ENCODE results near the gene FAM107B.

Gene FAM107B

DNA sequence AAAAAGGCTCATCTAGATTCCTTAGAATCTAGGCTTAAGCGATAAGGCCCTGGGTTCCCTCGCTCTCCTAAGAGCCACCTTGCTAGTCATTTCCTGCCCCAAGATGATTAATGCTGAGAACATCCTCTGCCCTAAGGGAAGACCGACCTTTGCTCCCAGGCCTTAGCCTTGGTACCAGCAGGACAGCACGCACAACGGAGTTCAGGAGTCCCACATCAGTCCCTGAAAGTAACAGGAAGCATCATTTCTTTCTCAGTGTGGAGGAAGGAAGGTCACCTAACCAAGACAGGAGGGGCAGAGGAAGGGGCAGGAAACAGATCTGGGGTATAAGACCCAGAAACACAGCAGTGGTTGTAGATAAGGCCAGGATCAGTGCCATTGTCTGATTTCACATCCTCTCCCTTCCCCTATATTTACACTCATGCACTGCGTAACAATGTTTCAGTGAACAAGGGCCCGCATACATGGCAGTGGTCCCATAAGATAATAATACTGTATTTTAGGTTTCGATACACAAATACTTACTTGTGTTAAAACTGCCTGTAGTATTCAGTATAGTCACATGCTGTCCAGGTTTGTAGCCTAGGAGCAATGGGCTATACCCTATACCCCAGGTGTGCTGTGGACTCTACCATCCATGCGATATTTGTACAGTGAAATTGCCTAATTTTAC, 8.1 kb upstream of the FAM107B start:
- Histone ChIP-seq H3K27ac (no peak overlapping the region), H3K27me3 (no peaks in the 10 kb centered on the region), H3K36me3 (no peaks in the 10 kb centered on the region), H3K9me3 (peaks cover 0 to 5% (median 0%) of the 10 kb centered on the region in 3 donors), H3K4me1 (peaks cover 0 to 15% (median 5%) of the 10 kb centered on the region in 4 donors), H3K4me3 (no peak overlapping the region)
- TF ChIP-seq, protein P1, sequence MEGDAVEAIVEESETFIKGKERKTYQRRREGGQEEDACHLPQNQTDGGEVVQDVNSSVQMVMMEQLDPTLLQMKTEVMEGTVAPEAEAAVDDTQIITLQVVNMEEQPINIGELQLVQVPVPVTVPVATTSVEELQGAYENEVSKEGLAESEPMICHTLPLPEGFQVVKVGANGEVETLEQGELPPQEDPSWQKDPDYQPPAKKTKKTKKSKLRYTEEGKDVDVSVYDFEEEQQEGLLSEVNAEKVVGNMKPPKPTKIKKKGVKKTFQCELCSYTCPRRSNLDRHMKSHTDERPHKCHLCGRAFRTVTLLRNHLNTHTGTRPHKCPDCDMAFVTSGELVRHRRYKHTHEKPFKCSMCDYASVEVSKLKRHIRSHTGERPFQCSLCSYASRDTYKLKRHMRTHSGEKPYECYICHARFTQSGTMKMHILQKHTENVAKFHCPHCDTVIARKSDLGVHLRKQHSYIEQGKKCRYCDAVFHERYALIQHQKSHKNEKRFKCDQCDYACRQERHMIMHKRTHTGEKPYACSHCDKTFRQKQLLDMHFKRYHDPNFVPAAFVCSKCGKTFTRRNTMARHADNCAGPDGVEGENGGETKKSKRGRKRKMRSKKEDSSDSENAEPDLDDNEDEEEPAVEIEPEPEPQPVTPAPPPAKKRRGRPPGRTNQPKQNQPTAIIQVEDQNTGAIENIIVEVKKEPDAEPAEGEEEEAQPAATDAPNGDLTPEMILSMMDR (IDR thresholded peaks at IDR 0.05) = no peak
- no peak for DNase-seq
- intact Hi-C loops (cut with DNase I; ENCODE audit: low total_unique reads) = no loop called here

DNA sequence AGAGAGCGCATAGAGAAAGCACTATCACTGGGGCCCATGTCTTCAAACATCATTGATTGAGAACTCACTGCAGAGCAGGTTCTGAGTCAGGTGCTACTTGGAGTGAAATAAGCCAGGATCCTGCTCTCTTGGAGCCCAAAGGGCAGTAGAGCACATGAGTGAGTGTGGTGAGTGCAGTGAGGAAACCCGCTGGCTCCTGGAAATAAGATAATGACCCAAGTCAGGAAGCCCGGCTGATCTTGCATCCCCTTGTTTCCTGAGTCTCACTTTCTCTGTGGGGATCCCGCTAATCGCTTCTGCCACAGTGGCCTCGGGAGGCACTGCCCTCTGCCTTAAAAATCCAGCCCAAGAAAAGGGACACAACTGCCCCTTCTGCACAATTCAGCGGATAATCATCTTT, 7.1 kb upstream of the FAM107B start:
- intact Hi-C loops (cut with DNase I; ENCODE audit: low total_unique reads) = no loop called here
- Histone ChIP-seq H3K36me3 (no peaks in the 10 kb centered on the region), H3K4me3 (no peak overlapping the region), H3K27ac (no peak overlapping the region), H3K9me3 (peaks cover 0 to 5% (median 0%) of the 10 kb centered on the region in 3 donors), H3K4me1 (peaks cover 0 to 15% (median 5%) of the 10 kb centered on the region in 4 donors), H3K27me3 (no peaks in the 10 kb centered on the region)
- no peak for DNase-seq
- TF ChIP-seq, protein P1 (IDR thresholded peaks at IDR 0.05) = no peak

DNA sequence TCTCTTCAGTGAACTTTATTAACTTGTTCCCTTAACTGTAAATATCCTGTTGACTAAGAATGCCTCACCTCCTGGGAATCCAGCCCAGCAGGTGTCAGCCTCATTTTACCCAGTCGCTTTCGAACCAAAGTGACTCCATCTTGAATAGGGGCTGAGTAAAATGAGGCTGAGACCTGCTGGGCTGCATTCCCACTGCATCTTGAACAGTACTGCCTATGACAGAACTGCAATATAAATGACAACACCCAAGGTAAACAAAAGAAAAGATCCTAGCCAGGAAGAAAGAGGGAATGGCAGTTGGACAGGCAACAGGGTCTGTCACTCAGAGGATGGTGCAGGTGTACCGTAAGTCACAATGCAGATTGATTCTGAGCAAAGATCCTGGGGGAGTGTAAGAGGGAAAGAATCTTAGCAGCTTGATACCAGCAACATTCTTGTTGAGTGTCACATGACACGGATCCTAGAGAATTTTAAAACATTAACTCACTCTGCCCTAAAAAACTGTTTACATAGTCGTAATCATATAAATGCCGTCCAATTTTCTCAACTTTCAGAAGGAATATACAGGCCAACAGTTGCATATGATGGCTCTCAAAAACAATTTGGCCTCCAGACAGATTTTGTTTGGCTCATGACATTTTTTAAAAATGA, 4.4 kb upstream of the FAM107B start:
- Histone ChIP-seq H3K4me3 (no peak overlapping the region), H3K27ac (peak overlapping the region in 1 of 2 donors; percentile 29), H3K9me3 (no peaks in the 10 kb centered on the region), H3K27me3 (no peaks in the 10 kb centered on the region), H3K36me3 (no peaks in the 10 kb centered on the region), H3K4me1 (peaks cover 0 to 15% (median 5%) of the 10 kb centered on the region in 4 donors)
- TF ChIP-seq, protein P1 (IDR thresholded peaks at IDR 0.05) = no peak
- DNase-seq = no peak
- intact Hi-C loops (cut with DNase I; ENCODE audit: low total_unique reads) = no loop called here

DNA sequence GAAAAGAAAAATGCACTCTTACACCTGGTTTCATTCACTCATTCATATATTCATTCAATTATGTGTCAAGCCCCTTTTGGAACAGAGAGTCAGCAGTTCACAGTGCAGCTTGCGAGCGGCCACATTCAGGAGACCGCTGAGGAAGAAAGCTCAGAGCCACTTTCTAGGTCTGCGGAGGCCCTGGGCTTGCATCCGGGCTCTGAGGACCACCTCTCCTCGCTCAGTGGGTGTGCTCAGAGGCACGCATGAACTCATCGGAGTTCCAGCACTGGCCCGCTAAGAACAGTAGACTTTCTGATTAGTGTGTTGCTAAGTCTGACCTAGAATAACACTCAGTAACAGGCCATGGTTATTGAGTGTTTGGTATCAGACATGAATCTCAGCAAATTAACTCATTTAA, 1.8 kb upstream of the FAM107B start:
- TF ChIP-seq, protein P1 (IDR thresholded peaks at IDR 0.05) = no peak
- DNase-seq = no peak
- intact Hi-C loops (cut with DNase I; ENCODE audit: low total_unique reads) = no loop called here
- no peaks in the 10 kb centered on the region for H3K36me3 ChIP-seq
- H3K27ac ChIP-seq = no peak overlapping the region
- H3K4me3 ChIP-seq = no peak overlapping the region
- H3K4me1 ChIP-seq = peaks cover 0 to 15% (median 5%) of the 10 kb centered on the region in 4 donors
- no peaks in the 10 kb centered on the region for H3K9me3 ChIP-seq
- H3K27me3 ChIP-seq = no peaks in the 10 kb centered on the region

DNA sequence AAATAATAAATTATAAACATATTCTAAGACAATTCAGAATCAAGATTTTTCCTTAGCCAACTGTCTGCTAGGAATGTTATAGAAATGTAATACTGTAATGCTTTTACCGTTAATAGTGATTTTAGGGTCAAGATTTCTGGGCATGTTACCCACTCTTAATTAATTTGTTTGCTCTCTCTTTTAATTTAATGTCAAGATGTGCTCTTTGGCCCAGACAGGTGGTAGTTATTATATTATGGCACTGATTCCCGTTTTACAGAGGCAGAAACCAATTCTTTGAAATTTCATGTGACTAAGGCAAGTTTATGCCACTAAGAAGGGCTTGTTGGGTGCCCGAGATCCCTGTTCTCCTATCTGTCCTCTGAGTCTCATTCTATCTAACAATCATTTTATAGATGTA, 959 bp upstream of the FAM107B start:
- intact Hi-C loops (cut with DNase I; ENCODE audit: low total_unique reads) = no loop called here
- no peaks in the 10 kb centered on the region for H3K36me3 ChIP-seq
- H3K27me3 ChIP-seq = no peaks in the 10 kb centered on the region
- no peak overlapping the region for H3K4me3 ChIP-seq
- DNase-seq = no peak
- peaks cover 0 to 15% (median 5%) of the 10 kb centered on the region in 4 donors for H3K4me1 ChIP-seq
- no peak overlapping the region for H3K27ac ChIP-seq
- no peaks in the 10 kb centered on the region for H3K9me3 ChIP-seq
- TF ChIP-seq, protein P1 (IDR thresholded peaks at IDR 0.05) = no peak

Measured in tibial artery (tissue), 4 donors.